H1 (cell line): ENCODE data around the gene PTPN21. TPM values are rescaled to one million over a fixed set of nuclear protein-coding genes. Genes with fewer than 3 reads are reported as not detected.

Experiments
- BACH1 ChIP-seq: IDR thresholded peaks from 2 replicates; pipeline ENCODE4 v1.6.1; 2012; ENCODE audit warnings: low read length, improper control_type of control experiment
- CBX5 ChIP-seq: fragments of 300-800, 300-1000 bp; sonication (generic); IDR thresholded peaks from 2 replicates; pipeline ENCODE4 v1.7.1; 2016; ENCODE audit warnings: antibody characterized with exemption, low read length, low read depth
- CHD7 ChIP-seq: fragments of 300-600 bp; sonication (generic); IDR thresholded peaks from 2 replicates; pipeline ENCODE4 v1.7.1; 2012; ENCODE audit warnings: low read length, moderate library complexity, mild to moderate bottlenecking, inconsistent platforms; ENCODE audit not compliant: insufficient replicate concordance
- KDM5A ChIP-seq: fragments of 200-600 bp; IDR thresholded peaks from 2 replicates; pipeline ENCODE4 v1.7.1; 2012; ENCODE audit warnings: mild to moderate bottlenecking, low read length, inconsistent platforms, mixed read lengths
- RAD21 ChIP-seq, 2 experiments: IDR thresholded peaks in 1 of 2; conservative IDR thresholded peaks in 1 of 2; 2 replicates each; pipeline ENCODE4 v1.6.1; 2011; ENCODE audit warnings: low read depth in 2 of 2, low read length in 2 of 2, improper control_type of control experiment in 1 of 2, inconsistent platforms in 1 of 2, mild to moderate bottlenecking in 1 of 2, moderate library complexity in 1 of 2
- SIX5 ChIP-seq: IDR thresholded peaks from 2 replicates; pipeline ENCODE4 v1.6.1; 2011; ENCODE audit warnings: mild to moderate bottlenecking, low read depth, low read length
- TAF1 ChIP-seq: IDR thresholded peaks from 2 replicates; pipeline ENCODE4 v1.6.1; 2011; ENCODE audit warnings: mild to moderate bottlenecking, low read depth, low read length
- polyA plus RNA-seq, 7 experiments: library from polyadenylated mRNA; depleted of rRNA in 3 of 7; stranded (reverse) in 5 of 7; unstranded in 2 of 7; fragments of >200 nt in 5 of 7; fragments of 200-250 nt in 2 of 7; gene quantifications; 1 replicate in 5 of 7; 2 replicates in 1 of 7; 4 replicates in 1 of 7; pipeline versions ENCODE4 v1.2.1 to v1.2.3, GENCODE V29; 2011 to 2013; ENCODE audit warnings: missing spikeins in 2 of 7, mixed read lengths in 2 of 7
- total RNA-seq: library from RNA; stranded (reverse); fragmentation: NEBNext Ultra II Directional; extraction: Animal tissue kit (Norgen Biotek cat#: 25700); gene quantifications from 2 replicates; pipeline ENCODE4 v1.2.1, GENCODE V29; 2021

The PTPN21 gene
- total and polyA plus RNA-seq, 2 of the 8 experiments (the other 6 are each of a cell fraction or from before 2014, with no cell fraction given) = 6.5 to 16.1 TPM

GRCh38 chr14:88535813-88536212 is 19.0 kb downstream of the PTPN21 start (continued):
- TF ChIP-seq CHD7 (no peak), BACH1 (no peak), KDM5A (no peak), CBX5 (no peak), RAD21 (IDR thresholded peaks at IDR 0.05 in 1 of 2, conservative IDR thresholded peaks at IDR 0.05 in 1 of 2; ENCODE audit: low read depth in 2 of 2, low read length in 2 of 2) (no peak), SIX5 (no peak), TAF1 (no peak)
